ENCODE results near the gene CDC42EP2.

Gene CDC42EP2

DNA sequence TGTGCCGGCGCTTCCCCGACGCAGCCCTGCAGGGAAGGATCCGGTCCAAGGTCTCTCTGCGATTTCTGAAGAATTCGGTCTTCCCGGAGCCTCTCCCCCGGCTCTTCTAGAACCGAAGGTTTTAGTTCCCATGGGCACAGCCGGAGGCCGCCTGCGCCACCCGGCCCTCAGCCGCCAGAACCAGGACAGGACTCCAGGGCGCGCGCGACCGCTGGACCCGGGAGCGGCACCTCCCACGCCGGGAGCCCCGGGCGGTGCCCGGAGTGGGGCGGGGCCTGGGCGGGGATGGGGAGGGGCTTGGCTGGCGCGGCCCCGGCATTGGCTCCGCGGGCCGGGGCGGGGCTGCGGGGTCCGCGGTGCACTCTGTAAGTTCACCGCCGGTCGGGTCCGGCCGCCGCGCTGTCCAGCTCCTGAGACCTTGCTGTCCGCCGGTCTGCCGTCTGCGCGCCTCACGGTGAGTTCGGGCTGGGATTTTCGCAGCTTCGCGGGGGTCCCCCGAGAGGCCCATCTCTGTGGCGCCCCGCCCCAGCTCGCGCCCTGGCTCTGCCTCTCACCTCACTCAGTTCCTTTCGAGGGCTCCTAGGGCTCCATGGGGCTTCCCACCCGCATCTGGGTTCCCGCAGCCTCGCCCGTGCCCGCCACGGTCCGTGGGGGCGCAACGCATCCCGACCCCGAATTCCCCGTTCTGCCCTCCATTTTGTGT lies at the start of gene CDC42EP2:
TSS of gene CDC42EP2 (plus strand) at position 366 of the 703 bp plus-strand sequence. CDS start 6,033 bp downstream, outside the sequence.
- DNase-seq (ENCODE audit: low read depth) = peak; percentile 72

DNA sequence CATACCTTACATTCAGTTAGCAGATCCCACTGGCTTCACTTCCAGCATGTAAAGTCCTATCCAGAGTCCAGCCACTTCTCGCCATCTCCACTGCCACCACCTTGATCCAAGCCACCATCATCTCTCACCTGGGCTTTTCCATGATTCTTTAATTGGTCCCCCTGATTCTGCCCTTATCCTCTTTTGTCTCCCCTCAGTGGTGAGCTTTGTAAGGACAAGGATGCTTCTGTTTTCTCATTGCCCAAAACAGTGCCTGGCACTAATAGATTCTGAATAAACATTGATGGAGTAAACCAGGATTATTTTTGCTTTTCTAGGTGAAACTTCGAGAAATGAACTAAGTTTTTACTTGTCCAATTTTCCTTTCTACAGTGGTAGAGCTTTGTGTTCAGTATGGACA lies 48.5 kb upstream of the CDC42EP2 start:
- no peak for DNase-seq (ENCODE audit: low read depth)

DNA sequence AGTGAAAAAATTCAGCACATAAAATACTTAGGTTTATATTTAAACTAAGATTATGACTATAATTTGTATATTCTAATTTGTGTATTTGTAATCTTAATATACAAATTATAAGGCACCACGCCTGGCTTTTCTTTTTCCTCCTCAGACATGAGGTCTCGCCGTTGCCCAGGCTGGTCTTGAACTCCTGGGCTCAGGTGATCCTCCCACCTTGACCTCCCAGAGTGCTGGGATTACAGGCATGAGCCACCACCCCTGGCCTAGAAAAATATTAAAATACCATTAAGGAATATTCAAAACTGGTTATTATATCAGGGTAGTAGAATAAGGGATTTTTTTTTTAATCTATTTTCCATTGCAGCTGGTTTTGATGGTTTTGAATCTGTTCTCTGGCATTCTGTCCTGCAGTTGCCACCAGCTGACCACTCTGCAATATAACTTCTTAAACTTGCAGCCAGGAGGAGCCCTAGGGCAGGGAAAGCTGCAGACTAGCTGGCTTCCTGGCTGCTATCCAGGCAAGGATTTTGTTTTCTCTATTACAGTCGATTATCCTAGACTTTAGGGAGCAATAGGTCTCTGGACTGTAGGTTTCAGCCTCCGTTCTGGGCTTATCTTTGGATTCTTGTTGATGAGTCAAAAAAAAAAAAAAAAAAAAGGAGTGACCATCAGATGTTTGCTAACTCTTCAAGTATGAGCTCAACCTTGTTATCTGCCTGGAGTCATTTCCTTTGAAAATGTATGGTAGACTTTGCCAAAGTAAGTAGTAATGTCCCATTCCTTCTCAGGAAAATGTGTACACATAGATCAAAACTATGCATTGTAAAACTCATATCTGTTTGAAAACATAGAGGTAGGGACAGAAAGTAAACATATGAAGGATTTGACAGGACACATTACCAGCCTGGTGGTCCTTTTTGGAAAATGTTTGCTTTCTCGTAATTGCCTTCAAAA lies 39.7 kb upstream of the CDC42EP2 start:
- no peak for DNase-seq (ENCODE audit: low read depth)

DNA sequence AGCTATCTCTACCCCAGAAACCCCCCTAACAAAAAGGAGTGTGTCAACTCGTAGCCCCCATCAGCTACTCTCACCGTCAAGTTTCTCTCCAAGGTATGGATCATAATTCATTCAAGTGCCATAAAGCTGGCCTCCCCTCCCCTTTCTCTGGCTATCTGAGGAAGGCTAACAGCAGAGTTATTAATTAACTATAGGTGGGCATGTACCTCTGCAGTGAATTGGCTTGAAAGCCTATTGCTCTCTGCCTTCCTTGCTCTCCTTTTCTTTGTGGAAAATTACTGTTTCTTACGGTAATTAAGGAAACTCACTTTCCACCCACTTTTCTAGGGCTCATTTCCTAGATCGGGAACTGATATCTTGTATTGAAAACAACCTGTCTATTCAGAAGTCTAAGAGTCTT lies 38.8 kb upstream of the CDC42EP2 start:
- no peak for DNase-seq (ENCODE audit: low read depth)

- no peak for DNase-seq (ENCODE audit: low read depth)
These were observed 36.9 kb upstream of the CDC42EP2 start for GRCh38 chr11:65277631-65278277.

- DNase-seq (ENCODE audit: low read depth) = no peak
These were observed 36.3 kb upstream of the CDC42EP2 start for GRCh38 chr11:65278356-65278755.

DNA sequence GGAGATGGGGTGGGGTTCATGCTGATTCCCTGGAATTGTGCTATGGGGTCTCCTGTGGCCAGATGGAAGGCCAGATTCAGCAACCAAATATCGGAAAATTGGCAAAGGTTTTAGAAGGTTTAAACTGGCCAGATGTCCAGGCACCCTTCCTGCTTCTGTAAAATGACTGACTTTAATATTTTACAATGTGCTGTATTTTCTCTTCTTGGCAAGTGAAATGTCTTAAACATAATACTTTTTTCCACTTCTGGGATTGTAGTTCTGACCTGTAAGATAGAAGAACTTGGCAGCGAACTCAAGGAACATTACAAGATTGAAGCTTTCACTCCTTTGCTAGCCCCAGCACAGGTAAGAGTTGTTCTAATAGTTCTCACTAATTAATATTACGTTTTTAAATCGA lies 35.4 kb upstream of the CDC42EP2 start:
- no peak for DNase-seq (ENCODE audit: low read depth)

DNA sequence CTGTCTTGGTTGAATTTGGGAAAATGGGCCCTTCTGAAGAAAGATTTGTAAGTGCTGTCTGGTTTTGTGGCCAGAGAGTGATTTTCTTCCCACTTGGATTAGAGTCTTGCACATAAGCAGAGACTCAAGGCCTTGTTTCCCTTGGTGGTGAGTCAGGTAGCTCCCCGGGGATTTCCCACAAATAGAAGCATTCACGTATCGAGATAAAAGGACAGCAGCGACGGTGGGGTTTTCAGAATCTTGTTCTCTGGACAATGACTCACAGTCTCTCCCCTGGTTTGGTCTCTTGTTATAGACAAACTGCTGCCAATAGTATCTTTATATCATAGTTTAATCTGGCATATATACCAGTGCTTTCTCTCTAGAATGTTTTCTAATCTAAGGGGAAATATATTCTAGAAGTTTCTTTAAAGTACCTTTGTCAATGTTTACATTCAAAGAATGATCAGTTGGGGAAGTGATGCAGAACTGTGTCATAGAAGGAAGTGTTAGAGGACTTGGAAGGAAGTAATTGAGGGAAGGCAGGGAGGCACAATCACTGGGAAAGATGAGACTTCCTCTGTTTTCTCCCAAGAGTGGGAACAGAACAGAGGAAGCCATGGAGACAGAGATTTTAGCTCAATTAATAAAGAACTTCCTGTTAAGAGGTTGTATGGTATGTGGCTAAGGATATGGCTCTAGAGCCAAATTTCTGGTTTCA lies 34.8 kb upstream of the CDC42EP2 start:
- peak; percentile 58 for DNase-seq (ENCODE audit: low read depth)

DNA sequence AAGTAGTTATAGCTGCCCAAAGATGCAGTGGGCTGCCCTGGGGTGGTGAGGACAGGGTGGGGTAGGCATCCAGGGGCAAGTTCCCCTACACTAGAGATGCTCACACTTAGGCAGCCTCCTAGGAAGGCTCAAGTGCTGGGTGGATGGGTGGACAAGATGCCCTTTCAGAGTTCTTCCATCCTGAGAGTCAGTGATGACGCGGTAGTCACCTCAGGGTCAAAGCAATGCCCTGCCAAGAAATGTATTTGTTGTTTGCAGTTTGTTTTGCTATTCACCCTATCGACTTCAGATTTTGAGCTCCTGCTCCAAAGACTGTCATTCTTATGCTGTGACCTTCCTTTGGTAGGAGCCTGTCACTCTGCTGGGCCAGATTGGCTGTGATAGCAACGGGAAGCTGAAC lies 34.0 kb upstream of the CDC42EP2 start:
- no peak for DNase-seq (ENCODE audit: low read depth)

- no peak for DNase-seq (ENCODE audit: low read depth)
These were observed 28.0 kb upstream of the CDC42EP2 start for GRCh38 chr11:65286686-65287085.

- DNase-seq (ENCODE audit: low read depth) = no peak
These were observed 27.1 kb upstream of the CDC42EP2 start for GRCh38 chr11:65287601-65288000.

- DNase-seq (ENCODE audit: low read depth) = no peak
These were observed 25.7 kb upstream of the CDC42EP2 start for GRCh38 chr11:65288706-65289536.

DNA sequence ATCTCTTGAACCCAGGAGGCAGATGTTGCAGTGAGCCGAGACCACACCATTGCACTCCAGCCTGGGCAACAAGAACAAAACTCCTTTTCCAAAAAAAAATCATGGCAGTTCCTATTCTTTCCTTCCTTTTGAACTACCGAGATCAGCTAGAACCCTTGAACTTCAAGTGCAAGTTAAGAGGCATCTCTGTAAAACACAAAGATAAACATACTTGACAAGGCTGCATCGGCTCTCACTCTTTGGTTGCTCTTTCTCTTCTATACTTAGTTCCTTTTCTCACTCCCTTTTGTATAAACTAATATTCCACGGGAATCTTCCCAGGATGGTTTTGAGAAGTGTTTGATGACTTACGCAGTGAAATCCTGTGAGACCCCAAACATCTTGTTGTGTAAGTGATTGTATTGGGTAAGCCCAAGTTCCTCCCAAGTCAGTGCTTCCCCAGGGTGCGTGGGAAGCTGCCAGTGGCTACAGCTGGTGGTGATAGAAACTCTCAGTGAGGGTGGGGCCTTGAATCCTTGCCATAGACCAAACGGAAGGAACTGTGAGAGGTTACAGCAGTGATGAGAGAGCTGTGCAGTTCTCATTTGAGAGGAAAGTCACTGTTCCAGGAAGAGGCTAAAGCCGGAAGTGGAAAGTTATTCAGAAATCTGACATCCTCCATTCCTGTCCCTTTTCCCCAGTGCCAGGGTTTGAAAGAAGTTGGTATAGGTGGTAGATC lies 24.1 kb upstream of the CDC42EP2 start:
- DNase-seq (ENCODE audit: low read depth) = no peak

DNA sequence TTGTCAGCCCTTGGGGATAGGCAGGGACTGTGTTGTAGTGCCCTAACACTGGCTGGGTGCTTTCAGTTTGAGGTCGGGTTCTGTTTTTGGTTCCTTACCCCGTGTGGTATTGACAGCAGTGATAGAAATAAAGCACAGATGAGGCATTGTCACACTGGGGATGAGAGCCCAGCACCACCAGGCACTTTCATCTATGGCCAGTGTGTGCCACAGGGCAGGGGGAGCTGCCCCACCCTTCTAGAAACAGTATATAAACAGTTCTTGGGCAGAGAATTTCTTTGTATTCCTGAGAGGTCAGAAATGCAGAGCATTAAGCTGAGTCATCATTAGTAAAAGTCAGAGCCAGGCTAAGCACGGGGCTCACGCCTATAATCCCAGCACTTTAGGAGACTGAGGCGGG lies 23.1 kb upstream of the CDC42EP2 start:
- no peak for DNase-seq (ENCODE audit: low read depth)

DNA sequence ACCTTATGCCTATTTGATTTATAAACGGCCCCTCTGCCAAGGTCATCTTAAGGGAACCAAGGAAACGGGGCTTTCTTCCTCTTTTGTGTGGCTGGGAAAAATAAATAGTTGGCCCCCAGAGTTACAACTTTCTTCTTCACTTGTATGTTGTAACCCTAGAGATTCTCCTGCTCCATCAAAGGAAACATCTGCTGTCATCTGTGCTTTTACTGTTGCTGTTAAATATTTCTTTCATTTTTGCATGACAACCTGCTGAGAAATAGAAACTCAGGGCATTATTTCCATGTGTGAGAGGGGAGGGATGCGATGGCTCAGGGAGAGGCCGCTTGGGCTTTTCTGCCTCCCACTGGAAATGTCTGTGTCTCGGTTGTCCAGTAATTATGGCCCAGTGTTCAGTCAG lies 21.8 kb upstream of the CDC42EP2 start:
- DNase-seq (ENCODE audit: low read depth) = no peak

DNA sequence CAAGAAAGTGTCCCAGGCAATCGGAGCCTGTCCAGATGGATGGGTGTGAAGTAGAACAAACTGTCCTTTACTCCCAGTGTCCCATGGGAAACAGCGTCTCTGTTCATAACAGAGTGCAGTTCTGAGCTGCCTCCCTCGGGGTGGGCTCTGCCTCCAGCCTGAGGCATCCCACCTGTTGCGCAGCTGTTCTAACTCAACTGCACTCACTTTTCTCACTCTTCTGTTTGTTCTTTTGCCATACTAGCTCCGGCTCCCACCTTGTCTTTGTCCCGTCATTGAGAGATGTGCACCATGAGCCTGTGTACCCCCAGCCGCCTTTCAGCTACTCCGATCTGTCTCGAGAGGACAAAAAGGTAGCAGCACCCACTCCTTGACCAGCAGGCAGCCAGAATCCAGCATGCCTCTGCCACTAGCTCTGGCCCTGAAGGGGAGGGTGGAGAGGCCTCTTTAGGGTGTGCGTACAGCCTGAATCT lies 20.7 kb upstream of the CDC42EP2 start:
- no peak for DNase-seq (ENCODE audit: low read depth)

DNA sequence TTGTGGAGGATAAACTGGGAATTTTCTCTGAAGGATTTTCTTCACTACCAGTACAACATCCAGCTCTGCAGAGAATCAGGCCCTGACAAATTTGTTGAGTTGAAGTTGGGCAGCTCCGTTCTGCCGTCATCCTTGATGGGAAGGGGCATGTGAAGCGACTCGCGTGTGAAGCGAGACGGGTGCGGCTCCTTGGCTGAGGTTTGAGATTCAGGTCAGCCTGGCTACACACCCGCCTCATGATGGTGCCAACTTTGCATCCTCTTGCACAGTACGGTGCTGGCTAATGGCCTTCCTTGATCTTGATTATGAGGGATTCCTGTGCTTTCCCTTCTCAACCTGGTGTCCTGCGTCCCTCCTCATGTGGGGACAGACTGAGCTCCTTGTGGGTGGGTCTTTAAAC lies 19.7 kb upstream of the CDC42EP2 start:
- DNase-seq (ENCODE audit: low read depth) = no peak

GRCh38 chr11:65295571-65296341 lies 18.9 kb upstream of the CDC42EP2 start:
- DNase-seq (ENCODE audit: low read depth) = no peak

- DNase-seq (ENCODE audit: low read depth) = no peak
These were observed 17.5 kb upstream of the CDC42EP2 start for GRCh38 chr11:65297026-65297672.

Data from activated T-cell treated with anti-CD3 and anti-CD28 coated beads for 24 hours (primary cell).